Gastrocnemius medialis (tissue), 4 donors: Measurements from ENCODE around the gene HSPB2. TPM values are rescaled to one million over a fixed set of nuclear protein-coding genes. Genes with fewer than 3 reads are reported as not detected.

ENCODE experiments used
- ATAC-seq, 2 donors: fragments of 150-250 bp; one replicate each; pipeline ENCODE4 v1.9.1; 2016
- DNase-seq, 2 donors: peaks; one replicate each; pipeline ENCODE4 v3.0.0-alpha.2; 2019
- H3K27ac ChIP-seq, 4 donors: fragments of 200-600 bp; sonication (generic); 1 replicate in 1 of 4; 2 replicates in 3 of 4; pipeline ENCODE4 v1.5.1; 2016 to 2018; ENCODE audit warnings: mild to moderate bottlenecking in 2 of 4, moderate library complexity in 1 of 4
- H3K27me3 ChIP-seq, 3 donors: fragments of 200-600 bp; sonication (generic) in 2 of 3; 1 replicate in 1 of 3; 2 replicates in 2 of 3; pipeline versions ENCODE4 v1.5.1 to v1.6.0; 2016 to 2019; ENCODE audit warnings: mild to moderate bottlenecking in 1 of 3, moderate library complexity in 1 of 3
- H3K36me3 ChIP-seq, 2 donors: fragments of 200-600 bp; sonication (generic) in 1 of 2; one replicate each; pipeline ENCODE4 v1.5.1; 2017 to 2018
- H3K4me1 ChIP-seq, 2 donors: fragments of 200-600 bp; sonication (generic) in 1 of 2; one replicate each; pipeline ENCODE4 v1.5.1; 2016 to 2017; ENCODE audit warnings: mild to moderate bottlenecking in 2 of 2
- H3K4me3 ChIP-seq, 4 donors: fragments of 200-600 bp; sonication (generic) in 3 of 4; 1 replicate in 1 of 4; 2 replicates in 3 of 4; pipeline ENCODE4 v1.5.1; 2016 to 2019; ENCODE audit warnings: mild to moderate bottlenecking in 2 of 4
- H3K9me3 ChIP-seq, 3 donors: fragments of 200-600 bp; sonication (generic) in 2 of 3; 1 replicate in 1 of 3; 2 replicates in 2 of 3; pipeline ENCODE4 v1.5.1; 2016 to 2019
- CTCF ChIP-seq, 5 experiments: fragments of 450-650 bp in 3 of 5; fragments of 200-600 bp in 2 of 5; sonication (generic) in 2 of 5; IDR thresholded peaks in 4 of 5; conservative IDR thresholded peaks in 1 of 5; 1 replicate in 4 of 5; 2 replicates in 1 of 5; pipeline ENCODE4 v1.5.1; 2016 to 2019; ENCODE audit warnings: antibody characterized with exemption in 5 of 5, mild to moderate bottlenecking in 3 of 5, moderate library complexity in 3 of 5
- POLR2A ChIP-seq, 2 donors: fragments of 450-650 bp; IDR thresholded peaks; one replicate each; pipeline ENCODE4 v1.6.1; 2017; ENCODE audit warnings: antibody characterized with exemption in 2 of 2, mild to moderate bottlenecking in 2 of 2, moderate library complexity in 2 of 2
- in situ Hi-C, 4 donors: fragments of 200-750 bp; cut with MboI; loops; one replicate each; pipeline versions ENCODE4 v1.15.0 to v1.8.0; 2017; ENCODE audit warnings: low sequenced_read_pairs in 4 of 4
- intact Hi-C: fragments of 100-400 bp; cut with DNase I; formaldehyde crosslinking; loops from one replicate; pipeline ENCODE4 v1.15.1; 2023; ENCODE audit warnings: low total_unique reads
- total RNA-seq, 4 donors: library from RNA; depleted of rRNA; stranded (reverse); fragments of >200 nt; gene quantifications; one replicate each; pipeline versions ENCODE4 v1.1.0 to v1.2.3, GENCODE V29; 2016

HSPB2 gene
- total RNA-seq, 4 donors from 2014 or later: 0.41 to 4.6 (median 2.4) TPM

GRCh38 chr11:111921541-111922230 lies 9.2 kb downstream of the HSPB2 start:
- no peaks in the 10 kb centered on the region for H3K36me3 ChIP-seq
- H3K27me3 ChIP-seq: no peaks in the 10 kb centered on the region
- DNase-seq (no peak), ATAC-seq (no peak)
- in situ Hi-C loops (no loop called here), intact Hi-C loops (no loop called here)
- H3K4me1 ChIP-seq: peaks cover 72 to 82% of the 10 kb centered on the region in 2 donors
- H3K4me3 ChIP-seq: no peak overlapping the region
- peak overlapping the region; percentile 91 to 94 (median 92) for H3K27ac ChIP-seq
- H3K9me3 ChIP-seq: no peaks in the 10 kb centered on the region
- TF ChIP-seq CTCF (IDR thresholded peaks at IDR 0.05 in 4 of 5, conservative IDR thresholded peaks at IDR 0.05 in 1 of 5) (no peak), POLR2A (IDR thresholded peaks at IDR 0.05) (no peak)

GRCh38 chr11:111922803-111923202 lies 10.3 kb downstream of the HSPB2 start:
- Histone ChIP-seq H3K36me3 (no peaks in the 10 kb centered on the region), H3K4me1 (peaks cover 67 to 79% of the 10 kb centered on the region in 2 donors), H3K27ac (peak overlapping the region; percentile 91 to 94 (median 92)), H3K9me3 (no peaks in the 10 kb centered on the region), H3K27me3 (no peaks in the 10 kb centered on the region), H3K4me3 (peak overlapping the region; percentile 11 to 37 (median 30))
- TF ChIP-seq CTCF (IDR thresholded peaks at IDR 0.05 in 4 of 5, conservative IDR thresholded peaks at IDR 0.05 in 1 of 5) (no peak), POLR2A (IDR thresholded peaks at IDR 0.05) (no peak)
- in situ Hi-C loops (no loop called here), intact Hi-C loops (no loop called here)
- peak; percentile 45 to 59 for ATAC-seq
- peak; percentile 61 to 86 for DNase-seq

GRCh38 chr11:111923351-111923788 lies 10.8 kb downstream of the HSPB2 start:
- Histone ChIP-seq H3K4me1 (peaks cover 61 to 75% of the 10 kb centered on the region in 2 donors), H3K36me3 (no peaks in the 10 kb centered on the region), H3K4me3 (peak overlapping the region; percentile 11 to 37 (median 30)), H3K27me3 (no peaks in the 10 kb centered on the region), H3K9me3 (no peaks in the 10 kb centered on the region), H3K27ac (peak overlapping the region; percentile 91 to 94 (median 92))
- in situ Hi-C loops: no loop called here
- ATAC-seq (peak in 1 of 2 donors; percentile 14), DNase-seq (no peak)
- intact Hi-C loops: no loop called here
- TF ChIP-seq CTCF (IDR thresholded peaks at IDR 0.05 in 4 of 5, conservative IDR thresholded peaks at IDR 0.05 in 1 of 5) (no peak), POLR2A (IDR thresholded peaks at IDR 0.05) (no peak)

GRCh38 chr11:111923951-111924350 lies 11.4 kb downstream of the HSPB2 start:
- DNase-seq (no peak), ATAC-seq (no peak)
- H3K4me1 ChIP-seq: peaks cover 61 to 70% of the 10 kb centered on the region in 2 donors
- peak overlapping the region; percentile 91 to 94 (median 92) for H3K27ac ChIP-seq
- intact Hi-C loops (no loop called here), in situ Hi-C loops (no loop called here)
- no peaks in the 10 kb centered on the region for H3K27me3 ChIP-seq
- H3K4me3 ChIP-seq: peak overlapping the region in 2 of 4 donors; percentile 11 to 37
- TF ChIP-seq POLR2A (IDR thresholded peaks at IDR 0.05) (no peak), CTCF (IDR thresholded peaks at IDR 0.05 in 4 of 5, conservative IDR thresholded peaks at IDR 0.05 in 1 of 5) (no peak)
- no peaks in the 10 kb centered on the region for H3K36me3 ChIP-seq
- H3K9me3 ChIP-seq: no peaks in the 10 kb centered on the region
